A549 (cell line): Measurements from ENCODE around the gene RABGAP1. TPM values are rescaled to one million over a fixed set of nuclear protein-coding genes. Genes with fewer than 3 reads are reported as not detected.

Experiments
- ATAC-seq, 2 experiments: fragments of 200-7000 bp in 1 of 2; fragments of >200 bp in 1 of 2; cut with Nextera tagmentation in 1 of 2; cut with Tn5 transposase in 1 of 2; 3 replicates each; pipeline versions ENCODE4 v1.8.0 to v1.9.1; 2018 to 2020; ENCODE audit warnings: mild to moderate bottlenecking in 1 of 2, moderate library complexity in 1 of 2
- CTCF ChIA-PET: fragments of 300-600 bp; sonication (Branson Sonifier 250); formaldehyde crosslinking; extraction: SDS; loops from one replicate; lab custom pipeline; 2021; ENCODE audit warnings: antibody characterized with exemption, inconsistent platforms; lab: Yijun Ruan, JAX
- POLR2A ChIA-PET: fragments of 350-600 bp; formaldehyde crosslinking; extraction: SDS; loops from one replicate; lab custom pipeline; 2021; ENCODE audit warnings: antibody characterized with exemption, inconsistent platforms; lab: Yijun Ruan, JAX
- DNase-seq, 2 experiments: peaks; one replicate each; pipeline versions ENCODE4 v3.0.0 to v3.0.0-alpha.2; 2011 to 2016; ENCODE audit warnings: low read depth in 1 of 2, low spot score in 1 of 2
- FAIRE-seq: peaks from 2 replicates; lab custom pipeline; 2011; peaks lifted over from hg19 to GRCh38; lab: Jason Lieb, UNC
- H3K27ac ChIP-seq, 2 experiments: fragments of >200 bp; sonication (Bioruptor Twin); formaldehyde crosslinking; 3 replicates each; pipeline ENCODE4 v1.5.1; 2016 to 2017
- H3K4me1 ChIP-seq: fragments of >200 bp; sonication (Bioruptor Twin); formaldehyde crosslinking; 3 replicates; pipeline ENCODE4 v1.6.1; 2016
- H3K4me2 ChIP-seq: fragments of >200 bp; sonication (Bioruptor Twin); formaldehyde crosslinking; 3 replicates; pipeline ENCODE4 v1.6.1; 2016
- H3K4me3 ChIP-seq: fragments of >200 bp; sonication (Bioruptor Twin); formaldehyde crosslinking; 3 replicates; pipeline ENCODE4 v1.5.1; 2016
- H3K9me3 ChIP-seq: fragments of >200 bp; sonication (Bioruptor Twin); formaldehyde crosslinking; 3 replicates; pipeline ENCODE4 v1.6.1; 2016
- BHLHE40 ChIP-seq: IDR thresholded peaks from 2 replicates; pipeline ENCODE4 v1.6.1; 2012; ENCODE audit warnings: low read depth, low read length, inconsistent platforms
- CEBPB ChIP-seq, 2 experiments: fragments of >200 bp in 1 of 2; sonication (Bioruptor Twin) in 1 of 2; formaldehyde crosslinking in 1 of 2; IDR thresholded peaks; 2 replicates each; pipeline ENCODE4 v1.6.1; 2012 to 2016
- EHF ChIP-seq: fragments of 250-450 bp; sonication (Bioruptor Pico); IDR thresholded peaks from 2 replicates; pipeline ENCODE4 v1.5.0; 2020; ENCODE audit warnings: mild to moderate bottlenecking
- EHMT2 ChIP-seq: fragments of 200-600 bp; sonication (generic); IDR thresholded peaks from 2 replicates; pipeline ENCODE4 v1.6.1; 2016; ENCODE audit warnings: antibody characterized with exemption, low read depth, mild to moderate bottlenecking, moderate library complexity
- EP300 ChIP-seq, 2 experiments: fragments of >200 bp; sonication (Bioruptor Twin); formaldehyde crosslinking; IDR thresholded peaks; 2 replicates in 1 of 2; 3 replicates in 1 of 2; pipeline ENCODE4 v1.6.1; 2016 to 2017
- FOSL2 ChIP-seq, 2 experiments: fragments of 450-650 bp in 1 of 2; fragments of >200 bp in 1 of 2; sonication (Bioruptor Twin) in 1 of 2; formaldehyde crosslinking; IDR thresholded peaks; 2 replicates each; pipeline versions ENCODE4 v1.5.0 to v1.6.1; 2016 to 2020; ENCODE audit warnings: mild to moderate bottlenecking in 1 of 2, moderate library complexity in 1 of 2
- GATA3 ChIP-seq: IDR thresholded peaks from 2 replicates; pipeline ENCODE4 v1.6.1; 2012; ENCODE audit warnings: borderline replicate concordance
- HEYL ChIP-seq: fragments of 250-450 bp; sonication (Bioruptor Pico); IDR thresholded peaks from 2 replicates; pipeline ENCODE4 v1.8.0; 2021; ENCODE audit warnings: mild to moderate bottlenecking, moderate library complexity
- HOXB13 ChIP-seq: fragments of 250-450 bp; sonication (Bioruptor Pico); IDR thresholded peaks from 2 replicates; pipeline ENCODE4 v1.5.0; 2020; ENCODE audit warnings: low read depth, mild to moderate bottlenecking, moderate library complexity
- JUN ChIP-seq, 2 experiments: fragments of >200 bp; sonication (Bioruptor Twin); formaldehyde crosslinking; IDR thresholded peaks; 2 replicates in 1 of 2; 3 replicates in 1 of 2; pipeline ENCODE4 v1.6.1; 2016 to 2017
- JUNB ChIP-seq: fragments of >200 bp; sonication (Bioruptor Twin); formaldehyde crosslinking; IDR thresholded peaks from 2 replicates; pipeline ENCODE4 v1.6.1; 2016
- KDM5A ChIP-seq: fragments of 200-600 bp; sonication (generic); IDR thresholded peaks from 2 replicates; pipeline ENCODE4 v1.6.1; 2016; ENCODE audit warnings: antibody characterized with exemption, mild to moderate bottlenecking
- MAFK ChIP-seq: fragments of 450-650 bp; IDR thresholded peaks from 2 replicates; pipeline ENCODE4 v1.6.1; 2014; ENCODE audit not compliant: partially characterized antibody
- NR3C1 ChIP-seq: fragments of >200 bp; sonication (Bioruptor Twin); formaldehyde crosslinking; IDR thresholded peaks from 3 replicates; pipeline ENCODE4 v1.6.1; 2017
- PHF8 ChIP-seq: fragments of 200-600 bp; sonication (generic); IDR thresholded peaks from 2 replicates; pipeline ENCODE4 v1.6.1; 2016; ENCODE audit warnings: low read depth, mild to moderate bottlenecking, antibody characterized with exemption, moderate library complexity, borderline replicate concordance
- RAD21 ChIP-seq, 2 experiments: fragments of >200 bp in 1 of 2; sonication (Bioruptor Twin) in 1 of 2; formaldehyde crosslinking in 1 of 2; IDR thresholded peaks in 1 of 2; conservative IDR thresholded peaks in 1 of 2; 2 replicates in 1 of 2; 3 replicates in 1 of 2; pipeline ENCODE4 v1.6.1; 2012 to 2018; ENCODE audit warnings: inconsistent platforms in 1 of 2
- RCOR1 ChIP-seq: fragments of 150-350 bp; IDR thresholded peaks from 2 replicates; pipeline ENCODE4 v1.6.1; 2014; ENCODE audit warnings: antibody characterized with exemption, low read length, low read depth
- RFX5 ChIP-seq: fragments of 450-650 bp; IDR thresholded peaks from 2 replicates; pipeline ENCODE4 v1.7.1; 2014; ENCODE audit warnings: antibody characterized with exemption, mild to moderate bottlenecking, moderate library complexity
- SMC3 ChIP-seq: fragments of >200 bp; sonication (Bioruptor Twin); formaldehyde crosslinking; IDR thresholded peaks from 3 replicates; pipeline ENCODE4 v1.6.1; 2018; ENCODE audit warnings: inconsistent platforms
- USF2 ChIP-seq: fragments of 450-650 bp; IDR thresholded peaks from 2 replicates; pipeline ENCODE4 v1.6.1; 2014; ENCODE audit warnings: antibody characterized with exemption
- ZC3H11A ChIP-seq: fragments of 450-650 bp; IDR thresholded peaks from 2 replicates; pipeline ENCODE4 v1.6.1; 2014; ENCODE audit warnings: antibody characterized with exemption, mild to moderate bottlenecking
- ZFP36 ChIP-seq: fragments of 450-650 bp; IDR thresholded peaks from 2 replicates; pipeline ENCODE4 v1.6.1; 2014; ENCODE audit warnings: borderline replicate concordance; ENCODE audit not compliant: partially characterized antibody
- ZSCAN20 ChIP-seq: fragments of 250-450 bp; sonication (Bioruptor Pico); IDR thresholded peaks from 2 replicates; pipeline ENCODE4 v1.8.0; 2022; ENCODE audit warnings: mild to moderate bottlenecking, moderate library complexity
- WGBS: methylation state at CpG from one replicate; pipeline ENCODE4 v1.1.6; 2017; ENCODE audit errors: missing lambda C conversion rate; 5-methylcytosine and 5-hydroxymethylcytosine counted together
- polyA plus RNA-seq, 4 experiments: library from polyadenylated mRNA; depleted of rRNA in 3 of 4; stranded (reverse); fragments of >200 nt; fragmentation: RNase III in 1 of 4; extraction: RNeasy Plus Mini Kit Qiagen cat#74134 plus additional on column Dnase treatment in 1 of 4; gene quantifications; 2 replicates in 3 of 4; 3 replicates in 1 of 4; pipeline ENCODE4 v1.2.3, GENCODE V29; 2011 to 2017

The RABGAP1 gene
- polyA plus RNA-seq, 2 of the 4 experiments (the other 2 are of a cell fraction), result 17.5 to 39.9 TPM

- Histone ChIP-seq H3K4me2 (no peak overlapping the region), H3K4me3 (no peak overlapping the region), H3K27ac (no peak overlapping the region), H3K9me3 (peaks cover 8% of the 10 kb centered on the region; the same call in 2 of the 3 replicates), H3K4me1 (no peaks in the 10 kb centered on the region)
- no peak for ATAC-seq
- ChIA-PET POLR2A (no interaction called here), CTCF (interaction anchor here (1.1 to 1.4 kb wide), 2 partner anchors 8 to 59 kb away, joined by 3 to 5 read pairs; no protein-coding TSS in a partner anchor)
- WGBS, result 94% methylated on average over 5 of the region's 5 CpGs
- TF ChIP-seq HOXB13 (CRISPR knock-in tag) (no peak), MAFK (peak; percentile 51), CEBPB (IDR thresholded peaks at IDR 0.05) (no peak), NR3C1 (no peak)
- DNase-seq, result no peak
- FAIRE-seq, result no peak
These were observed 102.5 kb downstream of the RABGAP1 start for GRCh38 chr9:123043081-123043939.

- H3K4me3 ChIP-seq, result no peak overlapping the region
- H3K9me3 ChIP-seq, result peaks cover 8% of the 10 kb centered on the region; the same call in 2 of the 3 replicates
- CTCF ChIA-PET, result no interaction called here
- DNase-seq (peak in 1 of 2 experiments; percentile 4), ATAC-seq (no peak), FAIRE-seq (no peak)
- TF ChIP-seq GATA3 (no peak), EHF (CRISPR knock-in tag) (no peak), JUNB (no peak), ZC3H11A (no peak)
- POLR2A ChIA-PET, result no interaction called here
- 0 out of 3 replicates have a peak, but pooled peaks cover 3% of the 10 kb centered on the region for H3K4me1 ChIP-seq
- H3K4me2 ChIP-seq, result no peak overlapping the region
- WGBS, result 59% methylated on average over 4 of the region's 4 CpGs
- no peak overlapping the region for H3K27ac ChIP-seq
These were observed 103.8 kb downstream of the RABGAP1 start for GRCh38 chr9:123044586-123044985.

- H3K9me3 ChIP-seq, result peaks cover 8% of the 10 kb centered on the region; the same call in 2 of the 3 replicates
- no peak for DNase-seq
- no peak overlapping the region for H3K4me2 ChIP-seq
- WGBS, result 88% methylated on average over 3 of the region's 3 CpGs
- POLR2A ChIA-PET, result no interaction called here
- no peak overlapping the region for H3K27ac ChIP-seq
- FAIRE-seq, result peak; percentile 18
- ATAC-seq, result no peak
- H3K4me3 ChIP-seq, result no peak overlapping the region
- 0 out of 3 replicates have a peak, but pooled peaks cover 3% of the 10 kb centered on the region for H3K4me1 ChIP-seq
- CTCF ChIA-PET, result interaction anchor here (1.1 to 1.5 kb wide), 3 partner anchors 36 to 307 kb away, joined by 3 to 5 read pairs (median 3); no protein-coding TSS in a partner anchor
- TF ChIP-seq RFX5 (no peak), ZSCAN20 (CRISPR knock-in tag) (no peak), SMC3 (no peak), RCOR1 (no peak), EP300 (IDR thresholded peaks at IDR 0.05) (no peak), JUN (IDR thresholded peaks at IDR 0.05) (no peak), EHMT2 (no peak), HEYL (CRISPR knock-in tag) (no peak), NR3C1 (no peak), FOSL2 (IDR thresholded peaks at IDR 0.05) (no peak), FOSL2 (CRISPR knock-in tag; IDR thresholded peaks at IDR 0.05) (no peak), ZFP36 (no peak), JUNB (no peak), PHF8 (no peak), USF2 (no peak), RAD21 (conservative IDR thresholded peaks at IDR 0.05 in 1 of 2, IDR thresholded peaks at IDR 0.05 in 1 of 2) (no peak), KDM5A (no peak), GATA3 (no peak), BHLHE40 (no peak)
- TF ChIP-seq, all 56 proteins: peak for 0
These were observed 105.8 kb downstream of the RABGAP1 start for GRCh38 chr9:123046406-123047195.
